Mesothelial cell of epicardium (in vitro differentiated cells): ENCODE data around the gene MORN2. TPM values are rescaled to one million over a fixed set of nuclear protein-coding genes. Genes with fewer than 3 reads are reported as not detected.

Source experiments
- DNase-seq, 2 experiments: peaks; one replicate each; pipeline ENCODE4 v3.0.0; 2021; ENCODE audit warnings: low spot score in 2 of 2; ENCODE audit not compliant: unreplicated experiment in 2 of 2
- H3K27ac Mint-ChIP-seq: 2 replicates; pipeline ENCODE4 v1.8.0; 2021; ENCODE audit warnings: mixed read lengths
- H3K27me3 Mint-ChIP-seq: 2 replicates; pipeline ENCODE4 v1.8.0; 2021; ENCODE audit warnings: low read depth, mixed read lengths
- H3K36me3 Mint-ChIP-seq: 2 replicates; pipeline ENCODE4 v1.8.0; 2021; ENCODE audit warnings: mixed read lengths
- H3K4me1 Mint-ChIP-seq: 2 replicates; pipeline ENCODE4 v1.8.0; 2021; ENCODE audit warnings: mixed read lengths
- H3K4me3 Mint-ChIP-seq: 2 replicates; pipeline ENCODE4 v1.8.0; 2021; ENCODE audit warnings: mild to moderate bottlenecking, moderate library complexity, mixed read lengths
- H3K9me3 Mint-ChIP-seq: 2 replicates; pipeline ENCODE4 v1.8.0; 2021; ENCODE audit warnings: mixed read lengths
- total RNA-seq: library from RNA; stranded (reverse); gene quantifications from 3 replicates; pipeline ENCODE4 v1.2.1, GENCODE V29; 2021
- TF ChIP-seq, protein P1 (sequence below): fragments of 200-600 bp; sonication (generic); IDR thresholded peaks from one replicate; pipeline ENCODE4 v1.5.0; 2021; ENCODE audit warnings: antibody characterized with exemption; ENCODE audit not compliant: unreplicated experiment

Gene MORN2
- total RNA-seq, 1 donor from 2014 or later, result 9.2 TPM

DNA sequence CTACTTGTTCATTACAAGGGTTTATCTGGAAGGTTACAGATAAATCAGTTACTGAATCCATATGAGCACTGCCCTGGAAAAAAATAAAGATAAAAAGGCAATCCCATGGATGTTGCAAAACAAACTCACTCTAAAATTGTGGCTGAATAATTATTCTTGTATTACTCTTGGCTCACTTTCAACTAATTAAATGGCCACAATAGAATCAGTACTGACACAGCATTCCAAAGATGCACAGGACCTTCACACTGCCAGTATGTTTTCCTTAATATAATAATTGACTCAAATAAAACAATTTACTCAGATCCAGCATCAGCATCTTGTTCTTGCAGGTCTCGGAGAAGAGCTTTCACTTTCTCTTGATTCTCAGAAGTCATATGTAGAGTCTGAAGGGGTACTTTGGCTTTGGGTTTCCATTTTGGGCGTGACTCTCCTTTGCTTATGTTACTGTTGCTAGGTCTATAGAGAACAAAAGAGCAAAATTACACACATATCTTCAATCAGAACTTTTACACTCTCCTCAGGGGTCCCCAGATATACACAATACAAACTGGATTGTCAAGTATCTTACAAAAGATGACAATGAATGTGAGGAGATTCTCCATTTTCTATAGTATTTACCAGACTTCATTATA lies 12.6 kb upstream of the MORN2 start:
- Mint-ChIP-seq H3K4me1 (no peaks in the 10 kb centered on the region), H3K27me3 (no peaks in the 10 kb centered on the region), H3K27ac (no peak overlapping the region), H3K36me3 (peaks cover 53% of the 10 kb centered on the region), H3K4me3 (no peak overlapping the region), H3K9me3 (peaks cover 6% of the 10 kb centered on the region)
- DNase-seq, result no peak
- TF ChIP-seq, protein P1, sequence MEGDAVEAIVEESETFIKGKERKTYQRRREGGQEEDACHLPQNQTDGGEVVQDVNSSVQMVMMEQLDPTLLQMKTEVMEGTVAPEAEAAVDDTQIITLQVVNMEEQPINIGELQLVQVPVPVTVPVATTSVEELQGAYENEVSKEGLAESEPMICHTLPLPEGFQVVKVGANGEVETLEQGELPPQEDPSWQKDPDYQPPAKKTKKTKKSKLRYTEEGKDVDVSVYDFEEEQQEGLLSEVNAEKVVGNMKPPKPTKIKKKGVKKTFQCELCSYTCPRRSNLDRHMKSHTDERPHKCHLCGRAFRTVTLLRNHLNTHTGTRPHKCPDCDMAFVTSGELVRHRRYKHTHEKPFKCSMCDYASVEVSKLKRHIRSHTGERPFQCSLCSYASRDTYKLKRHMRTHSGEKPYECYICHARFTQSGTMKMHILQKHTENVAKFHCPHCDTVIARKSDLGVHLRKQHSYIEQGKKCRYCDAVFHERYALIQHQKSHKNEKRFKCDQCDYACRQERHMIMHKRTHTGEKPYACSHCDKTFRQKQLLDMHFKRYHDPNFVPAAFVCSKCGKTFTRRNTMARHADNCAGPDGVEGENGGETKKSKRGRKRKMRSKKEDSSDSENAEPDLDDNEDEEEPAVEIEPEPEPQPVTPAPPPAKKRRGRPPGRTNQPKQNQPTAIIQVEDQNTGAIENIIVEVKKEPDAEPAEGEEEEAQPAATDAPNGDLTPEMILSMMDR, result no peak

DNA sequence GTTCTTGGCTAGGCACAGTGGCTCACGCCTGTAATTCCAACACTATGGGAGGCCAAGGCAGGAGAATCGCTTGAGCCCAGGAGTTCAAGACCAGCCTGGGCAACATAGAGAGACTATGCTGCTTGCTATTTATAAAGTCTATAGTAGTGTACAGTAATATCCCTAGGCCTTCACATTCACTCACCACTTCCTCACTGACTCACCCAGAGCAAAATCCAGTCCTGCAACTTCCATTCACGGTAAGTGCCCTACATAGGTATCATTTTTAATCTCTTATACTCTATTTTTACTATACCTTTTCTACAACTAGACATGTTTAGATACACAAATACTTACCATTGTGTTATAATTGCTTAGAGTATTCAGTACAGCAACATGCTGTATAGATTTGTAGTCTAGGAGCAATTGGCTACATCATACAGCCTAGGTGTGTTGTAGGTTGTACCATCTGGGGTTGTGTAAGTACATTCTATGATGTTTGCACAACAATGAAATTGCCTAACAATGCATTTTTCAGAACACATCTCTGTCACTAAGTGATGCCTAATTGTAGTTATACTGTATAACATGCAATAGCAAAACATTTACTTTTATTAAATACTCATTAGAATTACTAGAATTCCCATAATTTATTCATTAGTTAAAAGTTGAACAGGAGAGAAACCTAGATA lies 8.9 kb upstream of the MORN2 start:
- TF ChIP-seq, protein P1, result no peak
- H3K4me1 Mint-ChIP-seq, result no peaks in the 10 kb centered on the region
- no peak overlapping the region for H3K4me3 Mint-ChIP-seq
- peaks cover 20% of the 10 kb centered on the region for H3K9me3 Mint-ChIP-seq
- peaks cover 41% of the 10 kb centered on the region for H3K36me3 Mint-ChIP-seq
- H3K27me3 Mint-ChIP-seq, result no peaks in the 10 kb centered on the region
- H3K27ac Mint-ChIP-seq, result no peak overlapping the region
- DNase-seq, result no peak

DNA sequence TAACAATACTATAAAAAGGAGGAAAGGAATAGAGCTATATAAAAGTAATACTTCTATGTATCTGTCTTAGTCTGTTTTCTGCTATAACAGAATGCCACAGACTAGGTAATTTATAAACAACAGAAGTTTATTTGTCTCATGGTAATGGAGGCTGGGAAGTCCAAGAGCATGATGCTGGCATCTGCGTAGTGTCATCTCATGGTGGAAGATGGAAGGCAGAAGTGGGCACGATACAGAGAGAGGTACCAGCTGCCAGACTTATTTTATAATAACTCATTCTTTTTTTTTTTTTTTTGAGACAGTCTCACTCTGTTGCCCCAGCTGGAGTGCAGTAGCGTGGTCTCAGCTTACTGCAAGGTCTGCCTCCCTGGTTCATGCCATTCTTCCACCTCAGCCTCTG lies 4.3 kb upstream of the MORN2 start:
- Mint-ChIP-seq H3K9me3 (peaks cover 34% of the 10 kb centered on the region), H3K4me3 (no peak overlapping the region), H3K27ac (no peak overlapping the region)

DNA sequence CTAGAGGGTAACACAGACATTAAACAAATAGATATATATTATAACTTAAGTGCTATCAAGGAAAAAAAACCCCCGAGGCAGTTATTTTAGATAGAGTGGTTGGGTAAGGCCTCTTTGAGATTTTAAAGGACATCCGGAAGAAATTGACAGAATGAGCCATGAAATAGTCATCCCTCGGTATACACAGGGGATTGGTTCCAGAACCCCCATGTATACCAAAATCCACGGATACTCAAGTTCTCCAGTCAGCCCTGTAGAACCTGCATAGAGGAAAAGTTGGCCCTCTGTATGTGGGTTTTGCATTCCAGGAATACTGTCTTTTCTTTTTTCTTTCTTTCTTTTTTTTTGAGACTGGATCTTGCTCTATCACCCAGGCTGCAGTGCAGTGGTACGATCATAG lies 2.0 kb upstream of the MORN2 start:
- H3K27ac Mint-ChIP-seq, result no peak overlapping the region
- peaks cover 30% of the 10 kb centered on the region for H3K36me3 Mint-ChIP-seq
- no peak for DNase-seq
- TF ChIP-seq, protein P1, result no peak
- H3K9me3 Mint-ChIP-seq, result peaks cover 34% of the 10 kb centered on the region
- H3K27me3 Mint-ChIP-seq, result no peaks in the 10 kb centered on the region
- H3K4me1 Mint-ChIP-seq, result peaks cover 21% of the 10 kb centered on the region
- no peak overlapping the region for H3K4me3 Mint-ChIP-seq

More for the DNA sequence above, 4.3 kb upstream of the MORN2 start:
- H3K36me3 Mint-ChIP-seq, result peaks cover 38% of the 10 kb centered on the region
- H3K4me1 Mint-ChIP-seq, result peaks cover 17% of the 10 kb centered on the region
- DNase-seq, result no peak
- TF ChIP-seq, protein P1, result no peak
- H3K27me3 Mint-ChIP-seq, result no peaks in the 10 kb centered on the region

DNA sequence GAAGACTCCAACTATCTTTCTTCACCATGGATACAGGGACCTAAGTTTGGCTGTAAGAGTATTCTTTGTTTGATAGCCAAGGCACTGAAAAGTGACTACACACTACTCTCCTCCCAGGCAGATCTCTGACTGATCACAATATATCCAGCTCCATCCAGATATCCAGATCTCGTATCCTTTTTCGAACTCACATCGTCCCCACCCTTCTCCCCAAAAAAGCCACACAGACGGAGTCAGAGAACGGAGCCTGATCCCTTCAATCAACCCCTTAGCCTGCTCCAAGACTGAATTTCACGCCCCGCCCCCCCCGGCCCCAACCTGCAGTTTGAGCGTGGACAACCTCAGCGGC lies 575 bp upstream of the MORN2 start:
- Mint-ChIP-seq H3K9me3 (peaks cover 21% of the 10 kb centered on the region), H3K36me3 (peaks cover 20% of the 10 kb centered on the region), H3K4me3 (peak overlapping the region; percentile 84), H3K27me3 (no peaks in the 10 kb centered on the region), H3K4me1 (peaks cover 21% of the 10 kb centered on the region), H3K27ac (peak overlapping the region; percentile 91)
- no peak for DNase-seq
- TF ChIP-seq, protein P1, result no peak
